CD4-positive, alpha-beta T cell treated with Interleukin-1 beta for 1 hour (primary cell): ENCODE measurements around the gene PI3.

Source experiments
- DNase-seq, 2 donors: peaks; one replicate each; pipeline ENCODE4 v3.0.0-alpha.2; 2020 to 2022

PI3 gene

DNA sequence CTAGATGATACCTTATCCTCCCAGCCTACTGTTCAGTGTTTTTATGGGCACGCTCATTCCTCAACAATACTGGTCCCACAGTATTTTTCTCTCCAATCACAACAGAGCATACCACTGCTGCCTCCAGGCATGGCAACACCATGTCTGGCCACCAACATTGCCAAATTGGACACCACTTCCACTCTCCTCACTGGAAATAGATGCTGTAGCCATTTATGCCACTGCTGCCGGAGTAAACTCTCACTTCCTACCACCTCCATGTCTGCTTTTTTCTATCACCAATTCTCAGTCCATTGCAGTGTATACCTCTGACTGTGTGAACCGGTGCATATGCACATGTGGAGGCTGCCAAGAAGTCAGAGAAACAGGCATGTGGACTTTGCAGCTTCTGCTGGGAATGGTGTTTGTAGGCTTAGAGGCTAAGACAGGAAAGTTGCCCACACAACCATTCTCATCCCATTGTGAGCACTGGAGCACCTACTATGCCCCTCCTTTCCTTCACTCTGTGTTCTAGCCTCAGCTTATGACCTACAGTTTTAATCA, 14.4 kb downstream of the PI3 start:
- DNase-seq = no peak

DNA sequence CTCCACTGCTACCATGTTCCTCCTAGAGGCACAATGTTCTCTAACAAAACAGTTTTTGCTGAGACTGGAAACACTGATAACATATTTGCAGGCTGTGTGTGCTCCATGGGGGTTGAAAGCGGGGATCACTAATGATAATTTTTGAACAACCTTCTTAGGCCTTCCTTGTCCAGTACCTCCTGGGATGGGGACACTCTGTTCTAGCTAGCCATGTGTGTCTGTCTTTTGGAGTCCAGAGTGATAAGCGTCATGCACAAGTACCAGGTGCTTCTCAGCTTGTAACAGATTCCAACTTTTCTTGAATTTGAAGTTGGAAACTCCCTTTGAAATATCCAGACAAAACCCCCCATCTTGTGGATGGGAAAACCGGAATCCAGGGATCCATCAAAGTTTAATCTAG, 15.2 kb downstream of the PI3 start:
- no peak for DNase-seq

DNA sequence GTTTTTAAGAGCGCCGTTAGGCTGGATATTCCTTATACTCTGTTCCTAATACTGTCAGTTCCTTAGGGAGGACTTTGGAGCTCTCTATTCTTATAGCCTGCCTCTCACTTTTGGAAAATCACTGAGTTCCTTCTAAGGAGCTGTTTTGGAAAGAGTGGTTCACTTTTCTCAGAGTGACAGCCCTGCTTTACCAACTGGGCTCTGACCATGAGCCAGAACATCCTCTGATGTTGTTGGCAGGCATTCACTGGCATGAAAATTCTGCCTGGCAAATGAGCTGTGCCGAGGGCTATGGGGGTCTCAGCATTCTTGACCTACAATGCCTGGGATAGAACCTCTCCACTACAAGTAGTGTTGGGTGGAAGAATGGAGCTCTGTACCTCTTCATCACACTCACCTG, 17.2 kb downstream of the PI3 start:
- no peak for DNase-seq

DNA sequence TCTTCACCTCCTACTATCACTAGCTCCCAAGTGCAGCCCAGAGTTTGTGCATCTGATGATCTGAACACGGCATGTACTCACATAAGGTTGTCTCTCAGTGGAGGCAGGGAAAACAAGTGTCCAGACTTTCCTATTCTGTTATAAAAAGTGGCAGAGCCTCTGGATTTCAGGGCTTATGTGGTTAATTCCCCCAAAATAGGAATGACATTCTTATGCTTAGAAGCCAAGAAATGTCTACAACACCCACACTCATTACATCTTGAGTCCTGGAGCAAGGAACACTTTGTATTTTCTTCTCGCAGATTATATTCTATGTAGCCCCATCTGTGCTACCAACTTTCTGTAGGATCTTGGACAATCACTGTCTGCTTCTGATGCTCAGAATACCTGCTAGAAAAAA, 18.6 kb downstream of the PI3 start:
- DNase-seq = no peak

DNA sequence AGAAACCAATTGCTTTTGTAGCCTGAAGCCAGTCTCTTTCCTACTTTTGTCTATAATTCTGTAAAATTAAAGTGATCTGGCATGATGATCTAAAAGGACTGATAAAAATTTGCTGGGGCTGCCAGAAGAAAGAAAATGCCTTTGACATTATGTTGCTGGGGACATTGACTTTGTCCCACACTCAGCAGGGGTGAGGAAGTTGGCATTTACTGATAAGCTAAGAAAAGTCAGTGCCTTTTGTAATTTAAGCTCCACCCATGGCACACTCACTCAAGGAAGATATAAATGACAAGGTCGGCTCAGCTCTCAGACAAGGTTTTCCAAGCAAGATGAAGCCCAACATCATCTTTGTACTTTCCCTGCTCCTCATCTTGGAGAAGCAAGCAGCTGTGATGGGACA, 32.0 kb downstream of the PI3 start, which contains the start of gene SEMG1:
TSS of gene SEMG1 (plus strand) at position 309 of the 400 bp plus-strand sequence. CDS start at position 330, 21 bp downstream.
- no peak for DNase-seq

DNA sequence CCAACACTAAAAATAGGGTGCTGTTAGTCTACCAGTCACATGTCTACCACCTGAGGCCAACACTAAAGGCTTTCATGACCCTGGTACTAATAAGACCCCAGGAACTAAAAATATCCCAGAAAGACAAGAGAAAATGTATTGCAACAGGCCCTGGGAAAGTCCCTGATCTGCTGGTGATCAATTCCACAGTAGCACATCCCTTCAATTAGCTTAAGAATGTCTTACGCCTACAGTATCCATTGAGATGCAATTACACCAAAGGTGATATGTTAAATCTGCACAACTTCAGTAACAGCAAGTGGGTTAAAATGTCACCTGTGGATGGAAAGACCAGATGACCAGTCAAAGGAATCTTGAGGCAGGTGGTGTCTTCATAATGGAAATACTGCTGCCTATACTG, 35.2 kb downstream of the PI3 start:
- no peak for DNase-seq

DNA sequence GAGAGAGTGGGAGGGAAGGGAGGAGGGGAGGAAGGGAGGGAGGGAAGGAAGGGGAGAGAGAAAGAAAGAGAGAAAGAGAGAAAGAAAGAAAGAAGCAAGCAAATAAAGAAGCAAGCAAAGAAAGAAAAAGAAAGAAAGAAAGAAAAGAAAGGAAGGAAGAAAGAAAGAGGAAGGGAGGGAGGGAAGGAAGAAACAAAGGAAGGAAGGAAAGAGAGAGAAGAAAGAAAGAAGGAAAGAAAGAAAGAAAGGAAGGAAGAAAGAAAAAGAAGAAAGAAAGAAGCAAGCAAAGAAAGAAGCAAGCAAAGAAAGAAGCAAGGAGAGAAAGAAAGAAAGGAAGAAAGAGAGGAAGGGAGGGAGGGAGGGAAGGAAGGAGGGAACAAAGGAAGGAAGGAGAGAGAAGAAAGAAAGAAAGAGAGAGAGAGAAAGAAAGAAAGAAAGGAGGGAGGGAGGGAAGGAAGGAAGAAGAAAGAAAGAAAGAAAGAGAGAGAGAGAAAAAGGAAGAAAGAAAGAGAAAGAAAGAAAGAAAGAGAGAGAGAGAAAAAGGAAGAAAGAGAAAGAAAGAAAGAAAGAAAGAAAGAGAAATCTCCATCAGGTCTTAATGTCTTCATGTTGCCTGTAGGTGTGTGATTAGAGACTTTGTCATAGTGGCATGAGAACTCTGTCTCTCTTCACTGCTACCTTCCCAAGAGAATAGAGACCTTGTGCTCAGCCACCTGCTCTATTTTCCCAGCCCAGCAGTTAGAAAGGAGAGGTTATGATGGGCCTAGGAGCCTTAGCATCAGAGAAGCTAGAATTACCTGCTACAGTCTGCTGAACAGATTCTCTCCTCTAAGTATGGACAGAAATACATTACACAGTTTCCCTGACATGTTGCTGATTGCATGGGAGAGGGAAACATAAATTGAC, 37.1 kb downstream of the PI3 start:
- DNase-seq = no peak

DNA sequence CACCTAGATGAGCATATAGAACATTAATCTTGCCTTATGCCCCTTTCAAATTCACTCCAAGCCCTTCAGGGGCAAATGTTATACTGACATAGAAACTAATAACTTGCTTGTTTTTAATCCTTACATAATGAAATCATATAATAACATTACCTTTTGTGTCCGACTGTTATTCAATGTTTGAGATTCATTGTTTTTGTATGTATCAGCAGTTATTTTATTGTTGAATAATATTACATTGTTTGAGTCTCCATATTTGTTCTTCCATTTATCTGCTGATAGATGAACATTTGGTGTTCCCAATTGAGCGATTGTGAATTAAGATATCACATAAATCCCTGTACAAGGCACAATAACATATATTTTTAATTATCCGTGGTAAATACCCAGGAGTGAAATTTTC, 38.1 kb downstream of the PI3 start:
- DNase-seq = no peak

DNA sequence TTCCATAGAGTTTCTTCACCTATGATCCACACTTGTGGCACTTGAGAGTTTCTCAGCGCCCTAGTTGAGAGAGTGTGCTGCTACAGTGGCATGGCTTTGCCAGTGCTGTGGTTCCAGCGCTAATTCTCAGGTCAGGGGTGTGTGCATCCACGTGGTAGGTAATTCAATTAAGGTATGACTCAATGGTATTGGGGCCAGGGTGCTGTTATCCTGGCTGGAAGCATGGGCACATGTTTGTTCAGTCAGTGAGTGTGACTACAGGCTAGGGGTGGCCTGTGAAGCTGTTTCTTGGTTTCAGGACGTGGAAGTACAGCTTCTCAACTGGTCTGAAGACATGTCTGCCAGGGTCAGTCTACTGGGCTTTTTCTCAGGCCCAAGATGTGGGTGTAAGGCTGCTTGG, 43.4 kb downstream of the PI3 start:
- no peak for DNase-seq

DNA sequence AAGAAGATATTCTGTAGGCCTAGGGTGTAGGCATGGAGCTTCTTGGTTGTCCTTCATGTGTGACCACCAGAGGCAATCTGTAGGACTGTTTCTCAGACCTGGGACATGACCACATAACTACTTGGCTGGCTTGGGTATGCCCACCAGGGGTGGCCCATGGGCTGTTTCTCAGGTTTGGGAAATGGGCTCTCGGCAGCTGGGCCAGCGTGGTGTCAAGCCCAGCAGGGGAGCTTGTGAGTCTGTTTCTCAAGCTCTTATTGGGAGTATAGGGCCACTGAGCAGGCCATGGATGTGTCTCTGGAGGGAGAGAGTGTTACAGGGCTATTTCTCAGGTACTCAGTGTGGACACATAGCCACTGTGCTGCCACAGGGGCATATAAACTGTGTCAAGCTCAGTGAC, 43.9 kb downstream of the PI3 start:
- DNase-seq = no peak

DNA sequence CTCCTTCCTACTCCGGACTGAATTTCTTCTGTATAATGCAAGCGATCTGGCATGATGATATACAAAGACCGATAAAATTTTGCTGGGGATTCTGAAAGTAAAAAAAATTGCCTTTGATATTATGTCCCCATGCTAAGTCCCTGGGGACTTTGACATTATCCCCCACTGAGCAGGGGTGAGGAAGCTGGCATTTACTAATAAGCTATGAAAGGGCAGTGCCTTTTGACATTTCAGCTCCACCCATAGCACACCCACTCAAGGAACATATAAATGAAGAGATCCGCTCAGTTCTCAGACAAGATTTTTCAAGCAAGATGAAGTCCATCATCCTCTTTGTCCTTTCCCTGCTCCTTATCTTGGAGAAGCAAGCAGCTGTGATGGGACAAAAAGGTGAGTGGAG, 46.4 kb downstream of the PI3 start, which contains the start of gene SEMG2:
TSS of gene SEMG2 (plus strand) at position 298 of the 400 bp plus-strand sequence. CDS start at position 315, 17 bp downstream.
- DNase-seq = no peak

DNA sequence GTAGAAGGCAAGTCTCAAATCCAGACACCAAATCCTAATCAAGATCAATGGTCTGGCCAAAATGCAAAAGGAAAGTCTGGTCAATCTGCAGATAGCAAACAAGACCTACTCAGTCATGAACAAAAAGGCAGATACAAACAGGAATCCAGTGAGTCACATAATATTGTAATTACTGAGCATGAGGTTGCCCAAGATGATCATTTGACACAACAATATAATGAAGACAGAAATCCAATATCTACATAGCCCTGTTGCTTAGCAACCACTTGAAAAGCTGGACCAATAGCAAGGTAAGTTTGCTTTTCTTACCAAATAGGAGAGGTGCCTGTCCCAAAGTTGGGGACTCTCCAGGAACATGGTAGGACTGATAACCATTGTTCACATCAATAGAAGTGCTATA, 48.4 kb downstream of the PI3 start:
- DNase-seq = no peak
